ENCODE measurements around the gene AQP1.

The AQP1 gene

GRCh38 chr7:30894866-30895605 lies 16.6 kb upstream of the AQP1 start:
- DNase-seq (ENCODE audit: insufficient read length, low spot score) (no peak), FAIRE-seq (no peak)
- TF ChIP-seq POLR2A (IDR thresholded peaks at IDR 0.05; ENCODE audit: low read depth, low read length), result no peak

DNA sequence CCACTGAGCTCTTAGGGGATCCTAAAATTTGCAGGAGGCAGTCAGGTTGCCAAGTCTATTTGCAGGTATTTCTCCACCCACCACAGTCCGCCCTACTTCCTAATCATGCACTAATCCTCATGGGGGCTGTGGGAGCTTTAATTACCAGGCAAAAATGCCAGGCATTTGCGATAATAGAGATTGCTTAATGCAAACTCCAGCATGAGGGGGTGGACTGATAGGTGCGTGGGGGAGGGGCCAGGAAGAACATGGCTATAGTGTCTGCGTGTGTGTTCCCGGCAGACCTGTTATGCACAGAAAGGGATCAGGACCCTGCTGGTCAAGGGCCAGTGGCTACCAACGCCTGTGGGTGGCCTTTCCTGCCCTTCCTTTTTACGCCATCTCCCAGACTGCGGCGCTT lies 15.6 kb upstream of the AQP1 start:
- no peak for TF ChIP-seq POLR2A (IDR thresholded peaks at IDR 0.05; ENCODE audit: low read depth, low read length)
- no peak for DNase-seq (ENCODE audit: insufficient read length, low spot score)
- no peak for FAIRE-seq

DNA sequence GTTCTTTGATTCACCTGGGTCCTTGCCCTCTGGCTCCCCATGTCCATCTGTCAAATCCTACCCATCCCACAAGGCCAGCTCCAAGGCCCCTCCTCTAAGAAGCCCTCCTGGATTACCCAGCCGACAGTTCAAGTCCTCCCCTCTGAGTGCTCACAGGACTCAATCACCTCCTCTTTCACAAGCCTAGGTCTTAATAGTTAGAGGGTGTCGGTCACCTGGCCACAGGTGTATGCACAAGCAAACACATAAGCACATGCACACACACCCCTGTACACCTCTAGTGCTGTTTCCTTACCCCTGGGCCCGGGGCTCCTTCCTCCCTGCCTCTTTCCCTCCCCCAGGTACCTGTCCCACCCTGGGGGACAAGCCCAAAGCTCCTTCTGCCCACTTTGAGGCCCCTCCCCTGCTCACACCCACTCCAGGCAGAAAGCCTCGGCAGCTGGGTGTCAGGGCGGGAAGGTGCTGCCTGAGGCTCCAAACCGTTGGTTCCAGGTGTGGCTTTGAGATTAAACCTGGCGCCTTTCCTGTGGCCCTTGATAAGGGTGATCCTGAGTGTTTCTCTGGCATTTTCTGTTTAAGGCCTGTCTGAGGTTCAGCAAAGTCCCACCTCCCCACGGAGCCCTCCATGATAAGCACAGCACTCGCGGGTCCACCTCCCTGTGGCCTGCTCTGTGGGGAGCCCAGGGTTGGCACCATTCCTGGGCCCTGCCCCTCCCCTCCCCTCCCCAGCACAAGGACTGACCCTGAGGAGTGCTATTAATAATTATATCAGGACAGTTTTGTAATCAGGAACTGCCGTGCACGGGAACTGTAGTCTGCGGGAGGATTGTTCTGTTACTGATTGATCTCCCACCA lies 14.6 kb upstream of the AQP1 start:
- no peak for TF ChIP-seq POLR2A (IDR thresholded peaks at IDR 0.05; ENCODE audit: low read depth, low read length)
- DNase-seq (ENCODE audit: insufficient read length, low spot score) (no peak), FAIRE-seq (no peak)

DNA sequence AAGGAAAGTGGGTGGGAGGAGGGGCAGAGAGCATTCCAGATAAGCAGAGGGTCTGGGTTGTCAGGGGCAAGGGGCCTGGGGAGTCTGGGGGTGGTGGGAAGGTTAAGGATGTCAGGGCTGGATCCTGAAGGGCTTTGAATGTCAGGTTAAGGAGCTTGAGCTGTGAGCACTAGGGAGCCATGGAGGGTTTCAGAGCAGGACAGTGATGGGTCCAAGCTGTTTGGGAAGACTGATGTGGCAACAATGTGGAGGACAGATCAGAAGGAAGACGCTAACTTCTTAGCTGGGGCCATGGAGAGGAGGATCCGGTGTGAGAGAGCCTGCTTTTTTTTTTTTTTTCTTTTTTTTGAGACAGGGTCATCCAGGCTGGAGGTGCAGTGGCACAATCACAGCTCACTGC lies 13.9 kb upstream of the AQP1 start:
- FAIRE-seq, result no peak
- no peak for TF ChIP-seq POLR2A (IDR thresholded peaks at IDR 0.05; ENCODE audit: low read depth, low read length)
- DNase-seq (ENCODE audit: insufficient read length, low spot score), result no peak

DNA sequence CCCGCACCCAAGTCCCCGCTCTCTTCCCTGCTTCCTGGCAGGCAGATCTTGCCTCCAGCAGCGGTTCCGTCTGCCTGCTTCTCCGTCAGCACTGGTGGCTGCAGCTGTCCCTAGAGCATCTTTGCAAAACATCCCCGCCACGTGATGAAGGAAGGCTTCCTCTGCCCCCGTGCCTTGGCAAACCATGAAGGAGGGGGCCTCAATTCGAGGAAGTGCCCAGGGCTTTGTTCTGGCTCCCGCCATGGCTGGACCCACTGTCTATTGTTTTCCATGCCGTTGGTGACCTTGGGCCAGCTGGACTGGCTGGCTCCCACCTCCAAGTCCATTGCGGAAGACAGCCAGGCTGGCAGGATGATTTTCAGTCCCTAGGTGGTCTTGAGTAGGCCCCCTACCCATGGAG lies 13.2 kb upstream of the AQP1 start:
- DNase-seq (ENCODE audit: insufficient read length, low spot score), result no peak
- no peak for FAIRE-seq
- no peak for TF ChIP-seq POLR2A (IDR thresholded peaks at IDR 0.05; ENCODE audit: low read depth, low read length)

- DNase-seq (ENCODE audit: insufficient read length, low spot score) (no peak), FAIRE-seq (no peak)
- TF ChIP-seq POLR2A (IDR thresholded peaks at IDR 0.05; ENCODE audit: low read depth, low read length), result no peak
These were observed 12.6 kb upstream of the AQP1 start for GRCh38 chr7:30899066-30899465.

DNA sequence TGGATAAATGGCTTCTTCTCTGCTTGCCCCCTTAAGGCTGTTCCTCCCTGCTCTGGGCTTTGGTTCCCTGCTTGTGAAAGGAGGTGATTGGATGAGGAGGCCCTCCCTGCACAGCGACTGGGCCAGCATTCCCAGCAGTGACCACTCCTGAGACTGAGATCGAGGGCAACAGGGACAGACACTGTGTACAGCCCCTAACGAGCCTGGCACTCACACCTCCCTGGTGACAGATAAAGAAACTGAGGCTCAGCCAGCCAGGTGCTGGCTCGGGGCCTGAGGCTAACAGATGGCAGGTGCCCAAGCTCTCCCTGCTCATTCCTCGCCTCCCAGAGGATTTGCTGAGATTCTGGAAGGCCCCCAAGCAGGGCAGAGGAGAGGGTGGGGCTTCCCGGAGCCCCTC lies 12.0 kb upstream of the AQP1 start:
- no peak for FAIRE-seq
- no peak for DNase-seq (ENCODE audit: insufficient read length, low spot score)
- TF ChIP-seq POLR2A (IDR thresholded peaks at IDR 0.05; ENCODE audit: low read depth, low read length), result no peak

DNA sequence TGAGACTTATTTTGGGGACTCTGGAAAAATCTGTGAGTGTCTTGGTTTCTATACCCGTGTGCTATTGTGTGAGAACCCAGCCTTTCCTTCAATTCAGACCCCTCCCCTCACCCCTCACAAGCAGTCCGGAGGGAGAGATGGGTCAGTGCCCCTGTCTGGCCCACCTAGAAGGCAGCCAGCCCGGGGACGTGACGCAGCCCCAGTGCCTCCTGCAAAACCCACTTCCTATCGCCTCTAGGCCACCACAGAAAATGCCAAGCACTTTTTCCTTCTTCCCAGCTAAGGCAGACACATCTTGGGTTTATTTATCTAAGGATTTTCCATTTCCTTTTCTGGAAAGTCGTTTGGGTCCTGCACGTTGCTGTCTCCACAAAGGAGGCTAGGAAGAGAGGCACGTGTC lies 11.6 kb upstream of the AQP1 start:
- no peak for TF ChIP-seq POLR2A (IDR thresholded peaks at IDR 0.05; ENCODE audit: low read depth, low read length)
- DNase-seq (ENCODE audit: insufficient read length, low spot score), result no peak
- FAIRE-seq, result no peak

DNA sequence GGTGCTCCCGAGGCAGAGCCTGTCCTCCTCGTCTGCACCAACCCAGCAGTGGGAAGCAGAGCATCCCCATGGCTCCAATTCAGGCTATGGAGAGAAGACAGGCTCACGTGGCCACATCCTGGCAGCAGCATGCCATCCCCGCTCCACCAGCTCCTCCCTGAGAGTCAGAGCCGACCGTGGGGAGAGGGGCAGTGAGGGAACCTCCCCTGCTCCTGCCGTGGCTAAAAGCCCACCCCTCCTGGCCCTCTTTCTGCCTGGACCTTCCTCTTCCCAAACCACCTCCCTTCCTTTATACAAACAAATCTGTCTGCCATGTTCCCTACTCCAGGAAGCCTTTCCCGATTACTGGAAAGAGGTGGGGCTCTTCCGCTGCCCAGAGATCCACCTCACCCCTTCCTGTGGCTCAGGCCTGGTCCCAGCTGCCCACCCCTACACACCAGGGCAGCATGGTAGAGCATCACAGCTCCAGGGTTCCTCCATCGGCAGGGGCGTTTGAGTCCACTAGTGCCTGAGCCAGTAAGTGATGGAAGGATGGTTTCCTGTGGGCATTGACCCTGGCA lies 10.8 kb upstream of the AQP1 start:
- FAIRE-seq (no peak), DNase-seq (ENCODE audit: insufficient read length, low spot score) (no peak)
- TF ChIP-seq POLR2A (IDR thresholded peaks at IDR 0.05; ENCODE audit: low read depth, low read length), result no peak

- FAIRE-seq, result no peak
- TF ChIP-seq POLR2A (IDR thresholded peaks at IDR 0.05; ENCODE audit: low read depth, low read length), result no peak
- no peak for DNase-seq (ENCODE audit: insufficient read length, low spot score)
These were observed 9.8 kb upstream of the AQP1 start for GRCh38 chr7:30901856-30902255.

- no peak for DNase-seq (ENCODE audit: insufficient read length, low spot score)
- TF ChIP-seq POLR2A (IDR thresholded peaks at IDR 0.05; ENCODE audit: low read depth, low read length), result no peak
- FAIRE-seq, result no peak
These were observed 9.2 kb upstream of the AQP1 start for GRCh38 chr7:30902466-30902865.

GRCh38 chr7:30903146-30903545 lies 8.5 kb upstream of the AQP1 start:
- FAIRE-seq, result no peak
- TF ChIP-seq POLR2A (IDR thresholded peaks at IDR 0.05; ENCODE audit: low read depth, low read length), result no peak
- no peak for DNase-seq (ENCODE audit: insufficient read length, low spot score)

DNA sequence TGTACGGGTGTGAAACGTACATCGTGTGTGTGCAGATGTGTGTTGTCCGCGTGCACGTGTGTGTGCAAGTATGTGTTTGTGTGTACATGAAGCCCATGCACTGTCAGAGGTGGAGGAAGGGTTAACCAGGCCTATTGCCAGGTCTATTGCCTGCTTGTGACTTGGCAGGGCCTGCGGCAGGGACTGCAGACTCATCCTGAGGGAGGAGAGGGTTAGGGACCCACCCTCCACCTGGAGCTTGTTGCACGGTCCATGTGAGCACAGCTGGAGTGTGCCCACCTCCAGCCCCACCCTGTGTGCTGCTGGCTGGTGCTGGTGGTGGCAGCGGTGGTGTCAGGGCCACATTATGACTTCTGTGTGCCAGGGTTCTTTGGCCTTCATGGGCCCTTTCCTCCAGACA lies 7.1 kb upstream of the AQP1 start:
- no peak for DNase-seq (ENCODE audit: insufficient read length, low spot score)
- no peak for TF ChIP-seq POLR2A (IDR thresholded peaks at IDR 0.05; ENCODE audit: low read depth, low read length)
- no peak for FAIRE-seq

- DNase-seq (ENCODE audit: insufficient read length, low spot score) (no peak), FAIRE-seq (no peak)
- TF ChIP-seq POLR2A (IDR thresholded peaks at IDR 0.05; ENCODE audit: low read depth, low read length), result no peak
These were observed 6.3 kb upstream of the AQP1 start for GRCh38 chr7:30905078-30906012.

Measured in H54 (cell line).